Non-pigmented ciliary epithelial cell (primary cell): ENCODE results near the gene NCAPD2.

Experiments used
- DNase-seq: peaks from one replicate; pipeline ENCODE4 v3.0.0-alpha.2; 2010; ENCODE audit warnings: low read depth

NCAPD2 gene

GRCh38 chr12:6570264-6570887 is 76.5 kb downstream of the NCAPD2 start:
- no peak for DNase-seq

DNA sequence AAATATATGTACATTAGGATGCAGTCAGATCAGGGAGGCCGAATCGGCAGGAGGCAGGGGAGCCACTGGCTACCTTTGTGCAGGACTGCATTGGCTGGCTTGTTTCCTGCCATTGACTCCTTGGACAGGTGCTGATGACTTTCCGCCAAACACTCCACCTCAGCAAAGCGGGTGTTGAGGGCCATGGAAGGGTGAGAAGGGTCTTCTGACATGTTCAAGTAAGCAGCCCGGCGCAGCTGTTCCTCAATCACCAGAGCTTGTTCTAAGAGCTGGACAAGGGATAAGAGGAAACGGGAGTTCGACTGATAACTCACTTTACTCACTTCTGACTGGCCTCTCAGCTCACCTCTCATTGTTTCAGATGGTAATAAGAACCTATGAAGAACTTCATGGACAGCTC is 79.1 kb downstream of the NCAPD2 start:
- no peak for DNase-seq

GRCh38 chr12:6574576-6575295 is 80.8 kb downstream of the NCAPD2 start:
- no peak for DNase-seq

- DNase-seq: no peak
Measured at GRCh38 chr12:6575648-6576047, 81.7 kb downstream of the NCAPD2 start.
